ENCODE measurements around the gene M1AP. TPM values are rescaled to one million over a fixed set of nuclear protein-coding genes. Genes with fewer than 3 reads are reported as not detected.

M1AP gene
- total RNA-seq, 1 experiment from 2014 or later, result 7.6 TPM

GRCh38 chr2:74691929-74692328 lies 43.8 kb upstream of the M1AP start:
- H3K27me3 ChIP-seq (ENCODE audit: insufficient read depth, low read length), result no peaks in the 10 kb centered on the region
- no peak overlapping the region for H3K27ac ChIP-seq (ENCODE audit: insufficient read length, low read depth, low read length)
- H3K4me2 ChIP-seq (ENCODE audit: insufficient read depth, insufficient read length, low read length), result no peak overlapping the region
- no peak overlapping the region for H3K4ac ChIP-seq (ENCODE audit: low read depth, low read length)
- H4K91ac ChIP-seq (ENCODE audit: insufficient read length, low read depth, low read length), result no peak overlapping the region
- H2BK12ac ChIP-seq (ENCODE audit: insufficient read length, low read depth, low read length), result no peak overlapping the region
- no peak overlapping the region for H2BK5ac ChIP-seq (ENCODE audit: insufficient read length, low read length)
- H3K9me3 Mint-ChIP-seq, result no peaks in the 10 kb centered on the region
- no peak overlapping the region for H3K18ac ChIP-seq (ENCODE audit: insufficient read length, low read depth, low read length)
- H3K79me2 ChIP-seq (ENCODE audit: insufficient read depth, low read length), result peaks cover 1% of the 10 kb centered on the region; the same call in 1 of the 2 replicates
- no peaks in the 10 kb centered on the region for H3K27me3 Mint-ChIP-seq (ENCODE audit: low read depth)
- no peak overlapping the region for H3T11ph ChIP-seq (ENCODE audit: low read length)
- H2AK5ac ChIP-seq (ENCODE audit: insufficient read length, low read length), result no peak overlapping the region
- H2BK15ac ChIP-seq (ENCODE audit: low read depth, low read length), result no peak overlapping the region
- no peak overlapping the region for H3K9ac ChIP-seq (ENCODE audit: extremely low read depth, insufficient read length, low read length)
- no peaks in the 10 kb centered on the region for H4K20me1 ChIP-seq (ENCODE audit: control insufficient read depth, insufficient read depth, insufficient read length)
- no peaks in the 10 kb centered on the region for H3K4me1 ChIP-seq (ENCODE audit: insufficient read depth, low read length)
- H2BK20ac ChIP-seq (ENCODE audit: low read depth, low read length, poor library complexity, severe bottlenecking), result no peak overlapping the region
- no peaks in the 10 kb centered on the region; a peak in 1 of 4 replicates for H3K4me1 Mint-ChIP-seq
- no peak overlapping the region for H3K56ac ChIP-seq (ENCODE audit: insufficient read length, low read depth, low read length)
- no peak for TF ChIP-seq CTCF (conservative IDR thresholded peaks at IDR 0.05)
- no peak overlapping the region; the same call in 1 of the 2 replicates for H3K14ac ChIP-seq (ENCODE audit: insufficient read depth, low read length)
- no peak for DNase-seq
- no peak overlapping the region for H3K23ac ChIP-seq (ENCODE audit: insufficient read length, low read depth, low read length)
- H3K27ac Mint-ChIP-seq, result no peak overlapping the region
- H2BK120ac ChIP-seq (ENCODE audit: low read depth, low read length, poor library complexity, severe bottlenecking), result no peak overlapping the region
- H3K79me1 ChIP-seq (ENCODE audit: insufficient read depth, low read depth, low read length, poor library complexity, severe bottlenecking), result no peaks in the 10 kb centered on the region
- H3K23me2 ChIP-seq (ENCODE audit: insufficient read length, low read depth, low read length, poor library complexity, severe bottlenecking), result no peaks in the 10 kb centered on the region
- WGBS (ENCODE audit: extremely low coverage, insufficient read length, low lambda C conversion rate), result no CpG with 5 or more reads among the region's 5 CpGs
- H4K8ac ChIP-seq (replicated peaks; ENCODE audit: insufficient read length, low read depth, low read length), result no peak overlapping the region
- no peak overlapping the region for H2AFZ ChIP-seq (ENCODE audit: low read length)
- H3K9me3 ChIP-seq (ENCODE audit: control insufficient read depth, low read depth, low read length), result no peaks in the 10 kb centered on the region
- H4K5ac ChIP-seq (ENCODE audit: insufficient read length, low read depth, low read length), result no peak overlapping the region
- H3K4me3 Mint-ChIP-seq, result no peak overlapping the region
- H3K36me3 Mint-ChIP-seq (ENCODE audit: insufficient read depth in 1 of 3, low read depth in 3 of 3), result no peaks in the 10 kb centered on the region
